ENCODE measurements around the gene SIPA1L2.
"Not testable (repeated sequence)": the region's sequence is repeated elsewhere in the genome, so short reads cannot be mapped to it uniquely, and the experiment has no call there.

The SIPA1L2 gene

GRCh38 chr1:232614811-232615210 lies 15.1 kb downstream of the SIPA1L2 start:
- DNase-seq: no peak

- no peak for DNase-seq
These were observed 16.1 kb downstream of the SIPA1L2 start for GRCh38 chr1:232613752-232614381.

GRCh38 chr1:232612836-232613235 lies 17.1 kb downstream of the SIPA1L2 start:
- DNase-seq: not testable (repeated sequence)

- no peak for DNase-seq
These were observed 18.1 kb downstream of the SIPA1L2 start for GRCh38 chr1:232611834-232612233.

- DNase-seq: not testable (repeated sequence)
These were observed 18.8 kb downstream of the SIPA1L2 start for GRCh38 chr1:232610902-232611745.

- no peak for DNase-seq
These were observed 19.6 kb downstream of the SIPA1L2 start for GRCh38 chr1:232610192-232610901.

- no peak for DNase-seq
These were observed 21.5 kb downstream of the SIPA1L2 start for GRCh38 chr1:232608427-232608826.

- DNase-seq: no peak
These were observed 27.3 kb downstream of the SIPA1L2 start for GRCh38 chr1:232602622-232603021.

GRCh38 chr1:232600424-232601258 lies 29.3 kb downstream of the SIPA1L2 start:
- no peak for DNase-seq

- no peak for DNase-seq
These were observed 30.5 kb downstream of the SIPA1L2 start for GRCh38 chr1:232599178-232600041.

- DNase-seq: no peak
These were observed 31.1 kb downstream of the SIPA1L2 start for GRCh38 chr1:232598837-232599177.

- DNase-seq: no peak
These were observed 31.8 kb downstream of the SIPA1L2 start for GRCh38 chr1:232598133-232598532.

- DNase-seq: no peak
These were observed 32.2 kb downstream of the SIPA1L2 start for GRCh38 chr1:232597721-232598120.

- DNase-seq: no peak
These were observed 33.1 kb downstream of the SIPA1L2 start for GRCh38 chr1:232596666-232597303.

GRCh38 chr1:232594768-232595698 lies 34.9 kb downstream of the SIPA1L2 start:
- no peak for DNase-seq

- no peak for DNase-seq
These were observed 36.0 kb downstream of the SIPA1L2 start for GRCh38 chr1:232593717-232594502.

- no peak for DNase-seq
These were observed 38.6 kb downstream of the SIPA1L2 start for GRCh38 chr1:232591344-232591743.

- DNase-seq: no peak
These were observed 39.2 kb downstream of the SIPA1L2 start for GRCh38 chr1:232590744-232591082.
